Mesenchymal stem cell (in vitro differentiated cells and primary cell): ENCODE data around the gene ACOT6.
"Not testable (repeated sequence)": the region's sequence is repeated elsewhere in the genome, so short reads cannot be mapped to it uniquely, and the experiment has no call there.

ENCODE experiments used
- DNase-seq: peaks from one replicate; pipeline ENCODE4 v3.0.0-alpha.2; 2013
- H2AFZ ChIP-seq: one replicate; pipeline ENCODE4 v1.6.1; 2013; ENCODE audit warnings: low read depth, mild to moderate bottlenecking, control low read depth, inconsistent platforms, low read length, moderate library complexity
- H2AK5ac ChIP-seq: 2 replicates; pipeline ENCODE4 v1.6.1; 2013; ENCODE audit warnings: low read length, moderate library complexity, mild to moderate bottlenecking, inconsistent platforms; ENCODE audit not compliant: severe bottlenecking
- H2BK120ac ChIP-seq: one replicate; pipeline ENCODE4 v1.6.1; 2013; ENCODE audit warnings: low read depth, mild to moderate bottlenecking, inconsistent platforms, low read length, moderate library complexity
- H2BK12ac ChIP-seq, 2 experiments: one replicate each; pipeline ENCODE4 v1.6.1; 2013; ENCODE audit warnings: inconsistent platforms in 2 of 2, low read length in 2 of 2, mild to moderate bottlenecking in 2 of 2, moderate library complexity in 2 of 2, control low read depth in 1 of 2
- H2BK15ac ChIP-seq: one replicate; pipeline ENCODE4 v1.6.1; 2013; ENCODE audit warnings: mild to moderate bottlenecking, low read depth, inconsistent platforms; ENCODE audit not compliant: poor library complexity, severe bottlenecking
- H2BK5ac ChIP-seq: 2 replicates; pipeline ENCODE4 v1.6.1; 2013; ENCODE audit warnings: low read depth, mild to moderate bottlenecking, low read length, control low read depth, inconsistent platforms; ENCODE audit not compliant: poor library complexity, severe bottlenecking
- H3K14ac ChIP-seq, 2 experiments: one replicate each; pipeline ENCODE4 v1.6.1; 2013; ENCODE audit warnings: inconsistent platforms in 2 of 2, low read length in 2 of 2, control low read depth in 1 of 2, mild to moderate bottlenecking in 1 of 2, moderate library complexity in 1 of 2
- H3K18ac ChIP-seq, 2 experiments: one replicate each; pipeline ENCODE4 v1.6.1; 2013; ENCODE audit warnings: inconsistent platforms in 2 of 2, low read length in 2 of 2, control low read depth in 1 of 2, low read depth in 1 of 2, mild to moderate bottlenecking in 1 of 2
- H3K23ac ChIP-seq, 2 experiments: one replicate each; pipeline ENCODE4 v1.6.1; 2013; ENCODE audit warnings: inconsistent platforms in 2 of 2, low read length in 2 of 2, mild to moderate bottlenecking in 2 of 2, moderate library complexity in 2 of 2, control low read depth in 1 of 2
- H3K27ac ChIP-seq: 2 replicates; pipeline ENCODE4 v1.5.1; 2013; ENCODE audit warnings: mild to moderate bottlenecking, moderate library complexity, low read length, control low read depth, inconsistent platforms; ENCODE audit not compliant: poor library complexity, severe bottlenecking
- H3K27me3 ChIP-seq, 2 experiments: 2 replicates each; pipeline versions ENCODE4 v1.6.1 to v1.7.0; 2013; ENCODE audit warnings: low read length in 2 of 2, mild to moderate bottlenecking in 2 of 2, moderate library complexity in 2 of 2, control low read depth in 1 of 2, inconsistent platforms in 1 of 2; ENCODE audit not compliant: control insufficient read depth in 1 of 2, insufficient read depth in 1 of 2
- H3K36me3 ChIP-seq, 2 experiments: 2 replicates each; pipeline versions ENCODE4 v1.6.1 to v1.7.0; 2013; ENCODE audit warnings: low read length in 2 of 2, control low read depth in 1 of 2, inconsistent platforms in 1 of 2, low read depth in 1 of 2, mild to moderate bottlenecking in 1 of 2; ENCODE audit not compliant: insufficient read depth in 2 of 2, control insufficient read depth in 1 of 2
- H3K4ac ChIP-seq, 2 experiments: one replicate each; pipeline ENCODE4 v1.6.1; 2013; ENCODE audit warnings: inconsistent platforms in 2 of 2, low read length in 2 of 2, mild to moderate bottlenecking in 2 of 2, moderate library complexity in 2 of 2, control low read depth in 1 of 2, low read depth in 1 of 2
- H3K4me1 ChIP-seq: 2 replicates; pipeline ENCODE4 v1.6.1; 2013; ENCODE audit warnings: low read depth, low read length, control low read depth; ENCODE audit not compliant: control insufficient read depth, insufficient read depth
- H3K4me2 ChIP-seq: 2 replicates; pipeline ENCODE4 v1.6.1; 2013; ENCODE audit warnings: low read length, mild to moderate bottlenecking, inconsistent platforms; ENCODE audit not compliant: poor library complexity, severe bottlenecking
- H3K4me3 ChIP-seq, 2 experiments: 2 replicates each; pipeline versions ENCODE4 v1.5.1 to v1.7.0; 2013; ENCODE audit warnings: low read length in 2 of 2, mild to moderate bottlenecking in 2 of 2, control low read depth in 1 of 2, low read depth in 1 of 2; ENCODE audit not compliant: insufficient read depth in 1 of 2
- H3K79me1 ChIP-seq: replicated peaks from 2 replicates; pipeline ENCODE4 v1.6.1; 2013; ENCODE audit warnings: mild to moderate bottlenecking, control low read depth, low read length, inconsistent platforms; ENCODE audit not compliant: poor library complexity, severe bottlenecking
- H3K9ac ChIP-seq: 2 replicates; pipeline ENCODE4 v1.7.0; 2013; ENCODE audit warnings: mild to moderate bottlenecking, low read length, moderate library complexity
- H3K9me3 ChIP-seq: 2 replicates; pipeline ENCODE4 v1.7.0; 2013; ENCODE audit warnings: mild to moderate bottlenecking, low read length; ENCODE audit not compliant: control insufficient read depth
- H4K8ac ChIP-seq: one replicate; pipeline ENCODE4 v1.6.1; 2013; ENCODE audit warnings: inconsistent platforms, mild to moderate bottlenecking, low read length, moderate library complexity
- H4K91ac ChIP-seq: one replicate; pipeline ENCODE4 v1.6.1; 2013; ENCODE audit warnings: mild to moderate bottlenecking, low read length, inconsistent platforms
- WGBS: methylation state at CpG from one replicate; pipeline ENCODE4 v1.1.7; 2013; ENCODE audit warnings: mixed read lengths; 5-methylcytosine and 5-hydroxymethylcytosine counted together

The ACOT6 gene

DNA sequence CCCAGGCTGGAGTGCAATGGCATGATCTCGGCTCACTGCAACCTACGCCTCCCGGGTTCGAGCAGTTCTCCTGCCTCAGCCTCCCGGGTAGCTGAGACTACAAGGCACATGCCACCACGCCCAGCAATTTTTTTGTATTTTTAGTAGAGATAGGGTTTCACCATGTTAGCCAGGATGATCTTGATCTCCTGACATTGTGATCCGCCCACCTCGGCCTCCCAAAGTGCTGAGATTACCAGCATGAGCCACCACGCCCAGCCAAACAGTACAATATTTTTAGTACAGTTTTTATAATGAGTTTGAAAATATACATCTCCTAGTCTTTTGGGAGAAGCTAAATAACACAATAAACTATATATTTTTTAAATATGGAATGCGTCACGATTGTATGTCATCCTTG is 46.9 kb downstream of the ACOT6 start:
- not testable (repeated sequence) for H3K23ac ChIP-seq, H3K27ac ChIP-seq, H3K4me2 ChIP-seq, H2BK15ac ChIP-seq, H3K14ac ChIP-seq, H2BK12ac ChIP-seq, H3K18ac ChIP-seq, H4K91ac ChIP-seq, H3K9ac ChIP-seq, H3K4me3 ChIP-seq, H2BK120ac ChIP-seq, H3K27me3 ChIP-seq, H3K9me3 ChIP-seq, H3K4ac ChIP-seq, H3K4me1 ChIP-seq, DNase-seq, H2BK5ac ChIP-seq, H3K79me1 ChIP-seq, H4K8ac ChIP-seq, H2AK5ac ChIP-seq, H2AFZ ChIP-seq
- H3K36me3 ChIP-seq, result peaks cover 3 to 17% of the 10 kb centered on the region in 2 experiments
- 99% methylated on average over 10 of the region's 11 CpGs for WGBS

DNA sequence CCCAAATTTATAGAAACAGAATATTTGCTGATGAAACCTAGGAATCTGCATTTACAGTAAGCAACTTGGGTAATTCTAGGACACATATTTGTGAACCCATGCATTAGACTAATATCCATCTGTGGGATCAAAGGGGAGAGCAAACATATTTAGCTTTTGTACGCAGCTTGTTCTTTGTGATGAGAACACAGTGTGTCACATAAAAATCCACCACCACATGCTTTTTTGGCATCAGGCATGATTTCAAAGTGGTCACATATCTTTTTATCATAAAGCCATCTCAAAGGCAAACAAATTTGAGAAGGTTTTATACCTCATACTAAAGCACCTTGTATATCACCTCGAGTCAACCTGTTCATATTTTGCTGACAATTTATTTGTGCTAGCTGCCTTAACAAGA is 48.2 kb downstream of the ACOT6 start:
- WGBS, result 97% methylated on average over 2 of the region's 2 CpGs
- H2BK15ac ChIP-seq, result no peak overlapping the region
- no peak overlapping the region for H3K23ac ChIP-seq

DNA sequence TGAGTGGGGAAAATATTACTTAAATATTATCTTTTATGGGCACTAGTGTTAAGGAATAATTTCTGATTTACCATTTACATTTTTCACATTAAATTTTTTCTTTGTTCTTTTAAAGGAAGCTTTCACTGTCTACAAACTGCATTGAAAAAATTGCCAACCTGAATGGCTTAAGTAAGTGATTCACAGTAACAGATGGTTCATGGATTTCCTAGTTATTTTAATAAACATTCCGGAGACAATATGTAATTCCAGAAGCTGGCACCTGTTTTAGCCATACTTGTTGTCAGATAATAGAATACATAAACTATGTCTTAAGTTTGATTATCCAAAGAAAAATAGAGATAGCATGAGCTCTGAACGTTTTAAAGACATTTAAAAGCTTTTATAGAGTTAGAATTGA is 49.6 kb downstream of the ACOT6 start:
- no CpG with 5 or more reads among the region's 2 CpGs for WGBS
- Histone ChIP-seq H2BK15ac (no peak overlapping the region), H3K79me1 (peaks cover 6% of the 10 kb centered on the region), H3K9me3 (no peaks in the 10 kb centered on the region), H3K27ac (no peak overlapping the region), H2BK120ac (no peak overlapping the region), H3K9ac (peak overlapping the region; percentile 3), H4K8ac (no peak overlapping the region), H2AFZ (no peak overlapping the region), H3K23ac (no peak overlapping the region), H2BK5ac (no peak overlapping the region), H3K4me3 (no peak overlapping the region), H3K27me3 (no peaks in the 10 kb centered on the region), H3K4me1 (no peaks in the 10 kb centered on the region), H4K91ac (no peak overlapping the region), H3K4ac (no peak overlapping the region), H2AK5ac (no peak overlapping the region), H2BK12ac (no peak overlapping the region), H3K14ac (no peak overlapping the region), H3K36me3 (peaks cover 3 to 14% of the 10 kb centered on the region in 2 experiments), H3K18ac (no peak overlapping the region), H3K4me2 (no peak overlapping the region)
- no peak for DNase-seq

More for the DNA sequence above, 48.2 kb downstream of the ACOT6 start:
- Histone ChIP-seq H3K79me1 (peaks cover 6% of the 10 kb centered on the region), H3K18ac (no peak overlapping the region), H3K4me2 (no peak overlapping the region), H4K8ac (no peak overlapping the region), H2BK12ac (no peak overlapping the region), H3K36me3 (peaks cover 3 to 14% of the 10 kb centered on the region in 2 experiments), H2AK5ac (no peak overlapping the region), H3K27me3 (no peaks in the 10 kb centered on the region), H3K9me3 (no peaks in the 10 kb centered on the region), H2BK120ac (no peak overlapping the region), H3K14ac (no peak overlapping the region), H3K4me3 (no peak overlapping the region), H3K4me1 (no peaks in the 10 kb centered on the region), H2AFZ (no peak overlapping the region), H3K27ac (no peak overlapping the region), H3K9ac (no peak overlapping the region), H2BK5ac (no peak overlapping the region), H4K91ac (no peak overlapping the region), H3K4ac (no peak overlapping the region)
- no peak for DNase-seq

DNA sequence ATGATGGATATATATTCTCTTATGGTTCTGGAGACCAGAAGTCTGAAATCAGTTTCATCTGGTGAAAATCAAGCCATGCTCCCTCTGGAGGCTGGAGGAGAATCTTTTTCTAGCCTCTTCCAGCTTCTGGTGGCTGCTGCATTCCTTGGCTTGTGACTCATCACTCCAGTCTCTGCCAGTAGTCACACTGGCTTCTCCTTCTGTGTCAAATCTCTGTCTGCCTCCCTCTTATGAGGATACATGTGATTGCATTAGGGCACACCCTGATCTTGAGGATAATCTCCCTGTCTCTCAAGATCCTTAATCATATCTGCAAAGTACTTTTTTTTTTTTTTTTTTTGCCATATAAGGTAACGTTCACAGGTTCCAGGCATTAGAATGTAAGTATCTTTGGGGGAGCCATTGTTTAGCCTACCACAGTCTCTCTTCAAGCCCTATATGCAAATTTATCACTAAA is 50.2 kb downstream of the ACOT6 start:
- Histone ChIP-seq H3K14ac (no peak overlapping the region), H2AFZ (no peak overlapping the region), H4K8ac (no peak overlapping the region), H3K36me3 (peaks cover 3 to 14% of the 10 kb centered on the region in 2 experiments), H3K4me1 (no peaks in the 10 kb centered on the region), H4K91ac (no peak overlapping the region), H3K79me1 (peaks cover 4% of the 10 kb centered on the region), H3K27me3 (no peaks in the 10 kb centered on the region), H2BK15ac (no peak overlapping the region), H3K4me2 (no peak overlapping the region), H3K4me3 (no peak overlapping the region), H3K4ac (no peak overlapping the region), H3K18ac (no peak overlapping the region), H3K23ac (no peak overlapping the region), H2BK5ac (no peak overlapping the region), H3K27ac (peak overlapping the region; percentile 72), H2BK120ac (no peak overlapping the region), H2BK12ac (no peak overlapping the region), H3K9me3 (no peaks in the 10 kb centered on the region), H3K9ac (peak overlapping the region; percentile 3), H2AK5ac (no peak overlapping the region)
- WGBS, result 44% methylated on average over 1 of the region's 1 CpG
- DNase-seq, result peak; percentile 93
